ENCODE measurements around the gene CNTNAP2. TPM values are rescaled to one million over a fixed set of nuclear protein-coding genes. Genes with fewer than 3 reads are reported as not detected.
"Not testable (repeated sequence)": the region's sequence is repeated elsewhere in the genome, so short reads cannot be mapped to it uniquely, and the experiment has no call there.

CNTNAP2 gene
- total and polyA plus RNA-seq, 3 experiments from 2014 or later = not detected

DNA sequence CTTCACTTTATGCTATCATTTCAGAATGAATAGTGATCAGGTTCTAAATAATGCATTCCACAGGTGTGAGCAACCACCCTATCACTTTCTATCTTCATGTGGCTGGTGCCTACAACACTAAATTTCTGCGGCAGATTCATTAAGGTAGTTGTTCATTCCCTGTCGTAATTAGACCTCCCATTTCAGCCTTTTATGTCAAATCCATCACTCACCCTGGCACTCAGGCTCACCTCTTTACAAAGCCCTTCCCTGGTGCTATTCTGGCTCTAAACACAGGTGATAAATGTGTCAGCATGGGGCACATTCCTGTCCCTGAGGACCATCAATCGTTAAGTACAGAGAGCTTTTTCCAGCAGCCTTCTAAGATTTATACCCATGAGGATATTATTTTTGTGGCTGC is 2173.9 kb downstream of the CNTNAP2 start:
- no peaks in the 10 kb centered on the region for H3K36me3 Mint-ChIP-seq
- H3K27me3 Mint-ChIP-seq = peaks cover 5 to 22% of the 10 kb centered on the region in 2 donors
- ChIA-PET CTCF (no interaction called here), POLR2A (no interaction called here)
- peaks cover 0 to 4% (median 1%) of the 10 kb centered on the region in 5 donors for H3K9me3 Mint-ChIP-seq
- Histone ChIP-seq H3K27me3 (ENCODE audit: insufficient read depth, low read length, poor library complexity, severe bottlenecking) (no peaks in the 10 kb centered on the region), H3K4me3 (ENCODE audit: low read length) (no peak overlapping the region), H3K9me3 (ENCODE audit: low read length) (no peaks in the 10 kb centered on the region), H3K27ac (ENCODE audit: low read depth, low read length) (no peak overlapping the region), H3K4me1 (ENCODE audit: insufficient read depth, low read length) (no peaks in the 10 kb centered on the region), H3K36me3 (ENCODE audit: insufficient read depth, low read length) (no peaks in the 10 kb centered on the region)
- no peak overlapping the region for H3K4me3 Mint-ChIP-seq
- H3K4me1 Mint-ChIP-seq = no peaks in the 10 kb centered on the region
- DNase-seq = no peak
- no peak overlapping the region for H3K27ac Mint-ChIP-seq

- CTCF ChIA-PET = no interaction called here
Measured at GRCh38 chr7:148291799-148292198, 2175.2 kb downstream of the CNTNAP2 start.

GRCh38 chr7:148296994-148297644 is 2180.5 kb downstream of the CNTNAP2 start:
- H3K4me3 Mint-ChIP-seq = no peak overlapping the region
- H3K4me3 ChIP-seq (ENCODE audit: low read length) = no peak overlapping the region

More at GRCh38 chr7:148291799-148292198, 2175.2 kb downstream of the CNTNAP2 start:
- Histone ChIP-seq H3K27ac (ENCODE audit: low read depth, low read length) (no peak overlapping the region), H3K36me3 (ENCODE audit: insufficient read depth, low read length) (no peaks in the 10 kb centered on the region), H3K9me3 (ENCODE audit: low read length) (no peaks in the 10 kb centered on the region), H3K4me3 (ENCODE audit: low read length) (no peak overlapping the region), H3K4me1 (ENCODE audit: insufficient read depth, low read length) (no peaks in the 10 kb centered on the region), H3K27me3 (ENCODE audit: insufficient read depth, low read length, poor library complexity, severe bottlenecking) (no peaks in the 10 kb centered on the region)
- Mint-ChIP-seq H3K4me1 (no peaks in the 10 kb centered on the region), H3K27me3 (peaks cover 4 to 21% of the 10 kb centered on the region in 2 donors), H3K9me3 (peaks cover 0 to 4% (median 1%) of the 10 kb centered on the region in 5 donors), H3K36me3 (no peaks in the 10 kb centered on the region), H3K4me3 (no peak overlapping the region), H3K27ac (no peak overlapping the region)
- POLR2A ChIA-PET = no interaction called here
- DNase-seq = no peak

DNA sequence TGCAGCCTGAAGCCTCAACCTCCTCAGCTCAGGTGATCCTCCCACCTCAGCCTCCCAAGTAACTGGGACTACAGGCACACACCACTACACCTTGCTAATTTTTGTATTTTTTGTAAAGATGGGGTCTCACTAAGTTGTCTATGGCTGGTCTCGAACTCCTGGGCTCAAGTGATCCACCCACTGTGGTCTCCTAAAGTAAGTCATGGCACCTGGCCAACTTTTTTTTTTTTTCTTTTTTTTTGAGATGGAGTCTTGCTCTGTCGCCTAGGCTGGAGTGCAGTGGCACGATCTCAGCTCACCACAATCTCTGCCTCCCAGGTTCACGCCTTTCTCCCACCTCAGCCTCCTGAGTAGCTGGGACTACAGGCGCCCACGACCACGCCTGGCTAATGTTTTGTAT is 2182.2 kb downstream of the CNTNAP2 start:
- H3K4me1 ChIP-seq (ENCODE audit: insufficient read depth, low read length); H3K27me3 Mint-ChIP-seq; CTCF ChIA-PET; H3K4me3 ChIP-seq (ENCODE audit: low read length); H3K4me3 Mint-ChIP-seq; H3K9me3 Mint-ChIP-seq; H3K27me3 ChIP-seq (ENCODE audit: insufficient read depth, low read length, poor library complexity, severe bottlenecking); H3K9me3 ChIP-seq (ENCODE audit: low read length); H3K27ac ChIP-seq (ENCODE audit: low read depth, low read length); H3K27ac Mint-ChIP-seq; POLR2A ChIA-PET; H3K36me3 Mint-ChIP-seq; DNase-seq; H3K36me3 ChIP-seq (ENCODE audit: insufficient read depth, low read length): not testable (repeated sequence)
- peaks cover 0 to 14% (median 1%) of the 10 kb centered on the region in 3 donors for H3K4me1 Mint-ChIP-seq

More at GRCh38 chr7:148296994-148297644, 2180.5 kb downstream of the CNTNAP2 start:
- no peaks in the 10 kb centered on the region for H3K27me3 ChIP-seq (ENCODE audit: insufficient read depth, low read length, poor library complexity, severe bottlenecking)
- Mint-ChIP-seq H3K4me1 (peaks cover 0 to 2% (median 0%) of the 10 kb centered on the region in 3 donors), H3K27ac (no peak overlapping the region), H3K36me3 (no peaks in the 10 kb centered on the region), H3K9me3 (peaks cover 0 to 3% (median 0%) of the 10 kb centered on the region in 5 donors), H3K27me3 (peaks cover 2 to 10% of the 10 kb centered on the region in 2 donors)
- H3K9me3 ChIP-seq (ENCODE audit: low read length) = no peaks in the 10 kb centered on the region
- DNase-seq = no peak
- H3K36me3 ChIP-seq (ENCODE audit: insufficient read depth, low read length) = no peaks in the 10 kb centered on the region
- no peaks in the 10 kb centered on the region for H3K4me1 ChIP-seq (ENCODE audit: insufficient read depth, low read length)
- H3K27ac ChIP-seq (ENCODE audit: low read depth, low read length) = no peak overlapping the region
- ChIA-PET CTCF (no interaction called here), POLR2A (no interaction called here)

- Histone ChIP-seq H3K36me3 (ENCODE audit: insufficient read depth, low read length) (no peaks in the 10 kb centered on the region), H3K4me1 (ENCODE audit: insufficient read depth, low read length) (peaks cover 4% of the 10 kb centered on the region), H3K27me3 (ENCODE audit: insufficient read depth, low read length, poor library complexity, severe bottlenecking) (no peaks in the 10 kb centered on the region), H3K9me3 (ENCODE audit: low read length) (no peaks in the 10 kb centered on the region), H3K27ac (ENCODE audit: low read depth, low read length) (no peak overlapping the region), H3K4me3 (ENCODE audit: low read length) (no peak overlapping the region)
- Mint-ChIP-seq H3K9me3 (peaks cover 0 to 3% (median 0%) of the 10 kb centered on the region in 5 donors), H3K36me3 (no peaks in the 10 kb centered on the region), H3K27me3 (no peaks in the 10 kb centered on the region), H3K4me1 (peaks cover 5 to 22% (median 10%) of the 10 kb centered on the region in 3 donors), H3K27ac (peak overlapping the region in 1 of 8 donors; percentile 69), H3K4me3 (no peak overlapping the region)
- POLR2A ChIA-PET = no interaction called here
- no peak for DNase-seq
- CTCF ChIA-PET = no interaction called here
Measured at GRCh38 chr7:148299350-148300276, 2183.0 kb downstream of the CNTNAP2 start.

DNA sequence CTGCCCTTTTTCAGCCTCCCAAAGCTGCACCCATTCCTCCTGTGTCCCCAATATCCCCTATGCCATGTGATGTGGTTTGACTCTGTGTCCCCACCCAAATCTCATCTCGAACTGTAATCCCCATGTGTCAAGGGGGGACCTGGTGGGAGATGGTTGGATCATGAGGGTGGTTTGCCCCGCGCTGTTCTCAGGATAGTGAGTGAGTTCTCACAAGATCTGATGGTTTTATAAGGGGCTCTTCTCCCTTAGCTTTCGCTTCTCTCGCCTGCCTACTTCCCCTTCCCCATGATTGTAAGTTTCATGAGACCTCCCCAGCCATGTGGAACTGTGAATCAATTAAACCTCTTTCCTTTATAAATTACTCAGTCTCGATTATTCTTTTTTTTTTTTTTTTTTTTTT is 2185.8 kb downstream of the CNTNAP2 start:
- POLR2A ChIA-PET; H3K36me3 ChIP-seq (ENCODE audit: insufficient read depth, low read length); H3K9me3 Mint-ChIP-seq; CTCF ChIA-PET; H3K9me3 ChIP-seq (ENCODE audit: low read length); H3K36me3 Mint-ChIP-seq; H3K27me3 ChIP-seq (ENCODE audit: insufficient read depth, low read length, poor library complexity, severe bottlenecking); DNase-seq; H3K27ac ChIP-seq (ENCODE audit: low read depth, low read length); H3K4me3 Mint-ChIP-seq; H3K27ac Mint-ChIP-seq; H3K4me1 ChIP-seq (ENCODE audit: insufficient read depth, low read length); H3K27me3 Mint-ChIP-seq; H3K4me3 ChIP-seq (ENCODE audit: low read length): not testable (repeated sequence)
- H3K4me1 Mint-ChIP-seq = peaks cover 9 to 32% (median 12%) of the 10 kb centered on the region in 3 donors

GRCh38 chr7:148303295-148304082 is 2186.9 kb downstream of the CNTNAP2 start:
- POLR2A ChIA-PET = no interaction called here
- DNase-seq = no peak
- Histone ChIP-seq H3K36me3 (ENCODE audit: insufficient read depth, low read length) (no peaks in the 10 kb centered on the region), H3K4me1 (ENCODE audit: insufficient read depth, low read length) (peaks cover 7% of the 10 kb centered on the region), H3K4me3 (ENCODE audit: low read length) (no peak overlapping the region), H3K9me3 (ENCODE audit: low read length) (no peaks in the 10 kb centered on the region), H3K27ac (ENCODE audit: low read depth, low read length) (no peak overlapping the region), H3K27me3 (ENCODE audit: insufficient read depth, low read length, poor library complexity, severe bottlenecking) (no peaks in the 10 kb centered on the region)
- peaks cover 0 to 3% (median 0%) of the 10 kb centered on the region in 5 donors for H3K9me3 Mint-ChIP-seq
- H3K27ac Mint-ChIP-seq = peak overlapping the region in 1 of 8 donors; percentile 76
- peaks cover 9 to 32% (median 12%) of the 10 kb centered on the region in 3 donors for H3K4me1 Mint-ChIP-seq
- H3K4me3 Mint-ChIP-seq = peak overlapping the region in 1 of 7 donors; percentile 52
- peaks cover 0 to 1% of the 10 kb centered on the region in 2 donors for H3K27me3 Mint-ChIP-seq
- no peaks in the 10 kb centered on the region for H3K36me3 Mint-ChIP-seq
- CTCF ChIA-PET = no interaction called here

DNA sequence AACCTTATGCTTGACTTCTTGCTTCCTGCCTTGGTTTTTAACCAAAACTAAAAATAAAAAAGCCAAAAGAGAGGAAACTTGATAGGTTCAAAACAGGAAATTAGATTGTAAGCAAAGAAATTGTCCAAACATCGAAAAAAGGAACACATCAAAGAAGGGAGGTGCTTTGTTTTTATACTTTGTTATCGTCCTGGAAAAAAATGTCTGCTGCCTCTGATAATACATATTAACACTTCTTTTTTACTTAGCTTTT is 2187.4 kb downstream of the CNTNAP2 start:
- Histone ChIP-seq H3K27me3 (ENCODE audit: insufficient read depth, low read length, poor library complexity, severe bottlenecking) (no peaks in the 10 kb centered on the region), H3K36me3 (ENCODE audit: insufficient read depth, low read length) (no peaks in the 10 kb centered on the region), H3K9me3 (ENCODE audit: low read length) (no peaks in the 10 kb centered on the region), H3K4me3 (ENCODE audit: low read length) (no peak overlapping the region), H3K27ac (ENCODE audit: low read depth, low read length) (no peak overlapping the region), H3K4me1 (ENCODE audit: insufficient read depth, low read length) (peaks cover 7% of the 10 kb centered on the region)
- no peaks in the 10 kb centered on the region for H3K36me3 Mint-ChIP-seq
- CTCF ChIA-PET = no interaction called here
- H3K4me3 Mint-ChIP-seq = peak overlapping the region in 1 of 7 donors; percentile 52
- peaks cover 0 to 2% (median 0%) of the 10 kb centered on the region in 5 donors for H3K9me3 Mint-ChIP-seq
- DNase-seq = no peak
- H3K27me3 Mint-ChIP-seq = peaks cover 1 to 4% of the 10 kb centered on the region in 2 donors
- POLR2A ChIA-PET = no interaction called here
- peaks cover 9 to 32% (median 12%) of the 10 kb centered on the region in 3 donors for H3K4me1 Mint-ChIP-seq
- peak overlapping the region in 1 of 8 donors; percentile 76 for H3K27ac Mint-ChIP-seq

Measured in CD8-positive, alpha-beta memory T cell (primary cell).